IMR-90 (cell line): ENCODE data around the gene ZNF74. TPM values are rescaled to one million over a fixed set of nuclear protein-coding genes. Genes with fewer than 3 reads are reported as not detected.
A peak's percentile ranks its signal among the peaks of the same experiment; 100 is the strongest.

ENCODE experiments used
- ATAC-seq: fragments of 200-7000 bp; cut with Tn5 transposase; 2 replicates; pipeline ENCODE4 v1.9.1; 2020; ENCODE audit warnings: low read depth, mild to moderate bottlenecking, moderate library complexity
- BruUV-seq: library from RNA; stranded (reverse); fragments of 400-500 nt; replicated peaks from 2 replicates; lab custom pipeline; 2021; lab: Mats Ljungman, UMichigan
- CTCF ChIA-PET: fragments of 300-600 bp; formaldehyde crosslinking; extraction: SDS; loops from one replicate; lab custom pipeline; 2021; ENCODE audit warnings: antibody characterized with exemption; lab: Yijun Ruan, JAX
- POLR2A ChIA-PET: fragments of 300-600 bp; sonication (Branson Sonifier 250); formaldehyde crosslinking; loops from one replicate; lab custom pipeline; 2022; ENCODE audit warnings: antibody characterized with exemption; ENCODE audit not compliant: unreplicated experiment; lab: Charles Lee
- DNase-seq: peaks from one replicate; pipeline ENCODE4 v3.0.0; 2013
- H2AFZ ChIP-seq: replicated peaks from 2 replicates; pipeline ENCODE3; 2013; ENCODE audit warnings: low read length, mild to moderate bottlenecking; ENCODE audit not compliant: poor library complexity
- H2AK5ac ChIP-seq: 2 replicates; pipeline ENCODE4 v1.6.1; 2013; ENCODE audit warnings: low read depth, low read length, inconsistent platforms
- H2AK9ac ChIP-seq: replicated peaks from 2 replicates; pipeline ENCODE3; 2013; ENCODE audit warnings: mild to moderate bottlenecking, low read depth, low read length, moderate library complexity; ENCODE audit not compliant: poor library complexity
- H2BK120ac ChIP-seq: 2 replicates; pipeline ENCODE4 v1.6.1; 2013; ENCODE audit warnings: low read depth, low read length, inconsistent platforms
- H2BK15ac ChIP-seq: 3 replicates; pipeline ENCODE4 v1.6.1; 2013; ENCODE audit warnings: low read depth, low read length, inconsistent platforms
- H2BK20ac ChIP-seq: 2 replicates; pipeline ENCODE4 v1.6.1; 2013; ENCODE audit warnings: low read depth, mild to moderate bottlenecking, inconsistent platforms, low read length, moderate library complexity
- H2BK5ac ChIP-seq: 2 replicates; pipeline ENCODE4 v1.6.1; 2013; ENCODE audit warnings: mild to moderate bottlenecking, low read depth, low read length, inconsistent platforms; ENCODE audit not compliant: poor library complexity, severe bottlenecking
- H3K14ac ChIP-seq: replicated peaks from 2 replicates; pipeline ENCODE4 v1.6.1; 2013; ENCODE audit warnings: low read depth, low read length, inconsistent platforms
- H3K18ac ChIP-seq: 2 replicates; pipeline ENCODE4 v1.6.1; 2013; ENCODE audit warnings: low read depth, low read length, control low read depth
- H3K23ac ChIP-seq: 2 replicates; pipeline ENCODE4 v1.6.1; 2013; ENCODE audit warnings: low read depth, low read length, inconsistent platforms
- H3K27ac ChIP-seq: 2 replicates; pipeline ENCODE4 v1.5.1; 2013; ENCODE audit warnings: mild to moderate bottlenecking, control low read depth, low read length; ENCODE audit not compliant: insufficient read depth
- H3K27me3 ChIP-seq: 2 replicates; pipeline ENCODE4 v1.6.1; 2013; ENCODE audit warnings: low read length; ENCODE audit not compliant: control insufficient read depth, insufficient read depth
- H3K36me3 ChIP-seq: 2 replicates; pipeline ENCODE4 v1.6.1; 2013; ENCODE audit warnings: low read length, mixed read lengths; ENCODE audit not compliant: control insufficient read depth, insufficient read depth
- H3K4ac ChIP-seq: 2 replicates; pipeline ENCODE4 v1.6.1; 2013; ENCODE audit warnings: low read depth, low read length, inconsistent platforms
- H3K4me1 ChIP-seq: 2 replicates; pipeline ENCODE4 v1.6.1; 2013; ENCODE audit warnings: low read length, mixed read lengths; ENCODE audit not compliant: control insufficient read depth, insufficient read depth
- H3K4me2 ChIP-seq: 2 replicates; pipeline ENCODE4 v1.6.1; 2013; ENCODE audit warnings: low read depth, mild to moderate bottlenecking, control low read depth, low read length, moderate library complexity
- H3K4me3 ChIP-seq: 2 replicates; pipeline ENCODE4 v1.5.1; 2013; ENCODE audit warnings: low read depth, mild to moderate bottlenecking, control low read depth, low read length, moderate library complexity; ENCODE audit not compliant: insufficient read depth
- H3K56ac ChIP-seq: 2 replicates; pipeline ENCODE4 v1.6.1; 2013; ENCODE audit warnings: low read length, inconsistent platforms; ENCODE audit not compliant: insufficient read depth; ENCODE audit errors: extremely low read depth
- H3K79me1 ChIP-seq, 2 experiments: 2 replicates each; pipeline ENCODE4 v1.6.1; 2013; ENCODE audit warnings: low read length in 2 of 2, inconsistent platforms in 1 of 2, low read depth in 1 of 2
- H3K9ac ChIP-seq: 2 replicates; pipeline ENCODE4 v1.6.1; 2013; ENCODE audit warnings: low read depth, low read length, control low read depth
- H3K9me1 ChIP-seq: 2 replicates; pipeline ENCODE4 v1.6.1; 2013; ENCODE audit warnings: low read length, inconsistent platforms; ENCODE audit not compliant: insufficient read depth
- H3K9me3 ChIP-seq: 2 replicates; pipeline ENCODE4 v1.6.1; 2013; ENCODE audit warnings: low read length; ENCODE audit not compliant: control insufficient read depth, insufficient read depth
- H4K20me1 ChIP-seq: 2 replicates; pipeline ENCODE4 v1.6.1; 2013; ENCODE audit warnings: low read length, inconsistent platforms; ENCODE audit not compliant: insufficient read depth
- H4K5ac ChIP-seq: 2 replicates; pipeline ENCODE4 v1.6.1; 2013; ENCODE audit warnings: mild to moderate bottlenecking, low read depth, low read length, control low read depth
- H4K8ac ChIP-seq, 2 experiments: 2 replicates each; pipeline ENCODE4 v1.6.1; 2013; ENCODE audit warnings: low read depth in 2 of 2, low read length in 2 of 2, control low read depth in 1 of 2, inconsistent platforms in 1 of 2
- H4K91ac ChIP-seq: 2 replicates; pipeline ENCODE4 v1.6.1; 2013; ENCODE audit warnings: low read depth, low read length, inconsistent platforms; ENCODE audit not compliant: insufficient read depth
- BHLHE40 ChIP-seq: fragments of 150-350 bp; IDR thresholded peaks from 2 replicates; pipeline ENCODE4 v1.6.1; 2016; ENCODE audit warnings: mild to moderate bottlenecking, low read depth, low read length
- CEBPB ChIP-seq: IDR thresholded peaks from 2 replicates; pipeline ENCODE4 v1.6.1; 2012; ENCODE audit warnings: low read depth, low read length, improper control_type of control experiment
- CHD1 ChIP-seq: IDR thresholded peaks from 2 replicates; pipeline ENCODE4 v1.6.1; 2012; ENCODE audit warnings: low read depth, low read length, improper control_type of control experiment
- CTCF ChIP-seq: conservative IDR thresholded peaks from 2 replicates; pipeline ENCODE4 v1.5.1; 2012; ENCODE audit warnings: mild to moderate bottlenecking, low read depth, low read length, improper control_type of control experiment
- FOS ChIP-seq: fragments of 150-350 bp; IDR thresholded peaks from 2 replicates; pipeline ENCODE4 v1.6.1; 2016; ENCODE audit warnings: low read depth, low read length
- MAFK ChIP-seq: IDR thresholded peaks from 2 replicates; pipeline ENCODE4 v1.6.1; 2012; ENCODE audit warnings: low read depth, low read length, improper control_type of control experiment
- MAZ ChIP-seq: IDR thresholded peaks from 2 replicates; pipeline ENCODE4 v1.6.1; 2012; ENCODE audit warnings: low read depth, mild to moderate bottlenecking, low read length, improper control_type of control experiment, moderate library complexity, borderline replicate concordance
- NFE2L2 ChIP-seq: fragments of 150-350 bp; IDR thresholded peaks from 2 replicates; pipeline ENCODE4 v1.6.1; 2016; ENCODE audit warnings: low read depth, mild to moderate bottlenecking, low read length
- POLR2A ChIP-seq: IDR thresholded peaks from 2 replicates; pipeline ENCODE4 v1.6.1; 2012; ENCODE audit warnings: mild to moderate bottlenecking, low read depth, low read length
- RAD21 ChIP-seq: IDR thresholded peaks from 2 replicates; pipeline ENCODE4 v1.6.1; 2012; ENCODE audit warnings: low read length, improper control_type of control experiment
- RCOR1 ChIP-seq: IDR thresholded peaks from 2 replicates; pipeline ENCODE4 v1.6.1; 2012; ENCODE audit warnings: mild to moderate bottlenecking, low read length, improper control_type of control experiment; ENCODE audit not compliant: insufficient replicate concordance
- RFX5 ChIP-seq: IDR thresholded peaks from 2 replicates; pipeline ENCODE4 v1.8.0; 2012; ENCODE audit warnings: low read depth, mild to moderate bottlenecking, low read length, moderate library complexity
- SMC3 ChIP-seq: fragments of 150-350 bp; IDR thresholded peaks from 2 replicates; pipeline ENCODE4 v1.6.1; 2016; ENCODE audit warnings: low read depth, mild to moderate bottlenecking, antibody characterized with exemption, low read length, moderate library complexity
- WGBS, 2 experiments: methylation state at CpG; one replicate each; pipeline versions ENCODE4 v1.1.5 to v1.1.7; 2013; ENCODE audit warnings: missing lambda C conversion rate in 2 of 2; ENCODE audit not compliant: insufficient read length in 1 of 2; ENCODE audit errors: extremely low coverage in 2 of 2; 5-methylcytosine and 5-hydroxymethylcytosine counted together
- dilution Hi-C: fragments of 300-500 bp; cut with HindIII; formaldehyde crosslinking; loops from one replicate; pipeline ENCODE4 v1.14.3; 2018; ENCODE audit warnings: low sequenced_read_pairs; ENCODE audit not compliant: unreplicated experiment
- in situ Hi-C: fragments of 300-500 bp; cut with MboI; formaldehyde crosslinking; loops from 3 replicates; pipeline ENCODE4 v1.14.3; 2019; ENCODE audit warnings: low sequenced_read_pairs, inconsistent platforms, mixed read lengths
- intact Hi-C: fragments of 100-400 bp; cut with micrococcal nuclease; formaldehyde crosslinking; loops from 2 replicates; pipeline ENCODE4 v1.10.0; 2022
- polyA plus RNA-seq, 3 experiments: library from polyadenylated mRNA; depleted of rRNA; stranded (reverse); fragments of >200 nt; gene quantifications; 2 replicates each; pipeline ENCODE4 v1.2.3, GENCODE V29; 2012; ENCODE audit warnings: low replicate concordance in 1 of 3
- total RNA-seq: library from RNA; depleted of rRNA; stranded (reverse); fragments of >200 nt; gene quantifications from 2 replicates; pipeline ENCODE4 v1.2.3, GENCODE V29; 2012
- TF ChIP-seq, protein P1 (sequence below): fragments of 150-350 bp; IDR thresholded peaks from 2 replicates; pipeline ENCODE4 v1.6.1; 2016; ENCODE audit warnings: low read depth, mild to moderate bottlenecking, low read length, moderate library complexity, borderline replicate concordance
- TF ChIP-seq, protein P2 (sequence below): fragments of 150-350 bp; IDR thresholded peaks from 2 replicates; pipeline ENCODE4 v1.6.1; 2017; ENCODE audit warnings: mild to moderate bottlenecking, antibody characterized with exemption, low read length, low read depth

ZNF74 gene
- total and polyA plus RNA-seq, 2 of the 4 experiments (the other 2 are of a cell fraction): 7.5 to 8.4 TPM

GRCh38 chr22:20434773-20435172 lies 40.8 kb downstream of the ZNF74 start:
- Histone ChIP-seq H3K4me2 (no peak overlapping the region; the same call in 1 of the 2 replicates), H3K9ac (no peak overlapping the region), H3K4ac (no peak overlapping the region), H3K18ac (no peak overlapping the region), H3K4me3 (no peak overlapping the region), H2BK15ac (no peak overlapping the region), H2BK20ac (no peak overlapping the region), H4K5ac (no peak overlapping the region), H2AK5ac (peak overlapping the region; percentile 35; the same call in 1 of the 2 replicates), H2BK5ac (no peak overlapping the region), H3K9me1 (peaks cover 29% of the 10 kb centered on the region), H2AK9ac (no peak overlapping the region), H2BK120ac (no peak overlapping the region), H4K91ac (no peak overlapping the region), H3K9me3 (no peaks in the 10 kb centered on the region), H4K20me1 (peaks cover 70% of the 10 kb centered on the region), H4K8ac (no peak overlapping the region), H3K23ac (peak overlapping the region; percentile 18; the same call in 1 of the 2 replicates), H2AFZ (no peak overlapping the region), H3K27ac (no peak overlapping the region), H3K4me1 (peaks cover 24% of the 10 kb centered on the region), H3K36me3 (peaks cover 15% of the 10 kb centered on the region), H3K14ac (no peak overlapping the region), H3K79me1 (peaks cover 19 to 85% of the 10 kb centered on the region in 2 experiments; a peak in 3 of 4 replicates), H3K27me3 (no peaks in the 10 kb centered on the region), H3K56ac (no peak overlapping the region)
- ChIA-PET POLR2A (no interaction called here), CTCF (no interaction called here)
- TF ChIP-seq MAZ: no peak
- no peak for TF ChIP-seq CEBPB
- TF ChIP-seq POLR2A: no peak
- TF ChIP-seq RCOR1: no peak
- TF ChIP-seq, protein P1, sequence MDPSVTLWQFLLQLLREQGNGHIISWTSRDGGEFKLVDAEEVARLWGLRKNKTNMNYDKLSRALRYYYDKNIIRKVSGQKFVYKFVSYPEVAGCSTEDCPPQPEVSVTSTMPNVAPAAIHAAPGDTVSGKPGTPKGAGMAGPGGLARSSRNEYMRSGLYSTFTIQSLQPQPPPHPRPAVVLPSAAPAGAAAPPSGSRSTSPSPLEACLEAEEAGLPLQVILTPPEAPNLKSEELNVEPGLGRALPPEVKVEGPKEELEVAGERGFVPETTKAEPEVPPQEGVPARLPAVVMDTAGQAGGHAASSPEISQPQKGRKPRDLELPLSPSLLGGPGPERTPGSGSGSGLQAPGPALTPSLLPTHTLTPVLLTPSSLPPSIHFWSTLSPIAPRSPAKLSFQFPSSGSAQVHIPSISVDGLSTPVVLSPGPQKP: no peak
- TF ChIP-seq RFX5: no peak
- TF ChIP-seq CTCF: no peak
- TF ChIP-seq CHD1: no peak
- no peak for TF ChIP-seq NFE2L2
- TF ChIP-seq RAD21: no peak
- no peak for TF ChIP-seq SMC3
- no peak for TF ChIP-seq MAFK
- TF ChIP-seq, protein P2, sequence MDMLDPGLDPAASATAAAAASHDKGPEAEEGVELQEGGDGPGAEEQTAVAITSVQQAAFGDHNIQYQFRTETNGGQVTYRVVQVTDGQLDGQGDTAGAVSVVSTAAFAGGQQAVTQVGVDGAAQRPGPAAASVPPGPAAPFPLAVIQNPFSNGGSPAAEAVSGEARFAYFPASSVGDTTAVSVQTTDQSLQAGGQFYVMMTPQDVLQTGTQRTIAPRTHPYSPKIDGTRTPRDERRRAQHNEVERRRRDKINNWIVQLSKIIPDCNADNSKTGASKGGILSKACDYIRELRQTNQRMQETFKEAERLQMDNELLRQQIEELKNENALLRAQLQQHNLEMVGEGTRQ: no peak
- TF ChIP-seq BHLHE40: no peak
- no peak for TF ChIP-seq FOS
- dilution Hi-C loops: no loop called here
- DNase-seq (no peak), ATAC-seq (no peak)
- whole genome bisulfite sequencing, 2 experiments: 90% methylated on average over 3 of the region's 3 CpGs; no CpG with 5 or more reads in 1 of the 2 experiments
- intact Hi-C loops: no loop called here
- no TSS peak for BruUV-seq
- in situ Hi-C loops: no loop called here
